Frontal cortex (tissue), 4 donors: Measurements from ENCODE around the gene LSM3. TPM values are rescaled to one million over a fixed set of nuclear protein-coding genes. Genes with fewer than 3 reads are reported as not detected.
"Not testable (repeated sequence)": the region's sequence is repeated elsewhere in the genome, so short reads cannot be mapped to it uniquely, and the experiment has no call there.

Experiments used
- DNase-seq, 2 donors: peaks; one replicate each; pipeline ENCODE4 v3.0.0; 2012; ENCODE audit warnings: low spot score in 2 of 2
- FAIRE-seq: peaks from 2 replicates; lab custom pipeline; 2012; peaks lifted over from hg19 to GRCh38; lab: Jason Lieb, UNC
- total RNA-seq: library from RNA; depleted of rRNA; stranded (reverse); fragments of >200 nt; gene quantifications from one replicate; pipeline ENCODE4 v1.2.3, GENCODE V29; 2014
- donor health status: control.
- donor health status: control.
- donor health status: control.

Gene LSM3
- total RNA-seq, 1 donor from 2014 or later: 13.5 TPM

GRCh38 chr3:14213066-14213774 lies 34.6 kb downstream of the LSM3 start:
- DNase-seq (no peak), FAIRE-seq (no peak)

GRCh38 chr3:14214764-14215163 lies 36.1 kb downstream of the LSM3 start:
- FAIRE-seq: no peak

GRCh38 chr3:14216257-14217048 lies 37.8 kb downstream of the LSM3 start:
- FAIRE-seq: no peak
- peak in 1 of 2 donors; percentile 63 for DNase-seq

More at GRCh38 chr3:14214764-14215163, 36.1 kb downstream of the LSM3 start:
- no peak for DNase-seq

- FAIRE-seq (no peak), DNase-seq (no peak)
These were observed 39.7 kb downstream of the LSM3 start for GRCh38 chr3:14218355-14218754.

GRCh38 chr3:14220933-14221332 lies 42.3 kb downstream of the LSM3 start:
- DNase-seq (no peak), FAIRE-seq (no peak)

DNA sequence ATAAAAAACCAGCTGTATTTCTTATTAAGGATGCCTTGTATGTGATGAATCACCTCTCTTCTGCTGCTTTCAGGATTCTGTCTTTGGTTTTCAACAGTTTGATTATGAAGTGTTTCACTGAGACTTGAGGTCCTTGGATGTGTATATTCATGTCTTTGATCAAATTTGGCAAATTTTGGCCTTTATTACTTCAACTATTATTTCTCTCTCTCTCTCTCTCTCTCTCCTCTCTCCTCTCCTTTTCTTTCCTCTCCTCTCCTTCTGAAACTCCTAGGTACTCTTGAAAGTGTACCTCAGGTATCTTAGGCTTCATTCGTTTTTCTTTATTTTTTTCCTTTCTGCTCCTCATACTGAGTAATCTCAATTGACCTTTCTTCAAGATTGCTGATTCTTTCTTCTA lies 43.3 kb downstream of the LSM3 start:
- no peak for FAIRE-seq
- no peak for DNase-seq

GRCh38 chr3:14222457-14222856 lies 43.8 kb downstream of the LSM3 start:
- FAIRE-seq (no peak), DNase-seq (no peak)

- no peak for FAIRE-seq
- DNase-seq: no peak
These were observed 44.4 kb downstream of the LSM3 start for GRCh38 chr3:14222900-14223594.

- FAIRE-seq (no peak), DNase-seq (no peak)
These were observed 45.0 kb downstream of the LSM3 start for GRCh38 chr3:14223595-14223994.

DNA sequence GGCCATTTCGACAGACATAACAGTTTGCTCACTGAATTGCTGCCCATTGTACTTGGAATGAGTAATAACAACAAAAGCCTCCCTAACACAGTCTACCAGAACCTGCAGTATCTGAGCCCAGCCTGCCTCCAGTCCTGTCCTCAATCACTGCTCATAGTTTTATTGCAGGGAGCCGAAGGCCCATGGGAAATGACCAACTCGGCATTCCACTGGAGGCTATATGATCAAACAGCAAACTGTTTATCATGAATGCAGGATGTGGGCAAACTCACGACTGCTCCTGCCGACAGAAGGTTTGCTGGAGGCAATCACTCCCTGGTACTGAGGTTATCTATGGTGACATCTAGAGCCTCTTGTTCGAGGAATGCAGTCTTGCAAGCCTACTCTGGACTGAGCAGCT lies 46.3 kb downstream of the LSM3 start:
- FAIRE-seq: no peak
- DNase-seq: no peak

DNA sequence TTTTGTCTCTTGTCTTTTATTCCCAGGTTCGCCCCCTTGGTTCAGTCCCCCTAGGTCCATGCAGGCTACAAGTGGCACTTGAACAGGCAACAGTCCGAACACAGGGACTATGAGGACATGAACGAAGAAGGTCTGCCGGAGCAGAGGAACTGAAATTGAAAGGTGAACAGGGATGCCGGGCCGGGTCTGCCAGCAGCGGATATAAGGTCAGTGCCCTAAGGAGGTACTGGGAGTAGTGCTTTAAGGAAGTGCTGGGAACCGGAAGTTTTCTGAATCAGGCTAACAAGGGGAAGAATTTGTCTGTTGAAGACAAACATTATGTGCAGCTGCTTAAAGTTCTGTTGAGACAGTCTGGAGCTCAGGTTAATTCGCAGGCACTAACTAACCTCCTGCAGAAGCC lies 46.8 kb downstream of the LSM3 start:
- no peak for FAIRE-seq

DNA sequence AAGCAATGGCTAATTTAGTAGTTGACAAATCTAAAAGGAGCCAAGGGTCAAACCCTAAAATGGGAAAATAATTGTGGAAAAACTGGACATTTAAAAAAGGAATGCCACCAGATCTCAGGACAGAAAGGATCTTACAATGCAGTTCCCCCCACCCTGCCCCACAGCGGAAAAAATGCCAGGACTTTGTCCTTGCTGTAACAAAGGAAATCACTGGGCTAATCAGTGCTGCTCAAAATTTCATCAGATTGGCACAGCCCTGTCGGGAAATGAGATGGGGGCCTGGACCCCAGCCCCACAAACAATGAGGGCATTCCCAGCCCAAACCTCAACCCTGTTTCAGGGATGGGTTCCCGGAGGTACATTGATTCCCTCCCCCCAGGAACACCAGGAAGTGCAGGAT lies 47.7 kb downstream of the LSM3 start:
- not testable (repeated sequence) for DNase-seq, FAIRE-seq

More for the DNA sequence above, 46.8 kb downstream of the LSM3 start:
- no peak for DNase-seq

DNA sequence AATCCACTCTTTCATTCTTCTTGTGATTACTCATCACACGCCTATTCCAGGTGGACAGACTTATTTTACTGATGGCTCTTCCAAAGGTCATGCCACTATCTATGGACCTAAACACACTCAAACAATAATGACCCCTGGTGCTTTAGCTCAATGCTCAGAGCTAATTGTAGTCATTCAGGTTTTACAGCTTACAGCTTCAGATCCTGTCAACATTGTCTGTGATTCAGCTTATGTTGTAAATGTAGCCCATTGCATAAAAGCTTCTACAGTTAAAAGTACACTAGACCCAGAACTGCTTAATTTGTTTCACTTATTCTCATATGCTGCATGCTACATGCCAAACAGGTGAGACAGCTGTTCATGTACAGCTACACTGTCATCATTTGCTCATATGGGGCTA lies 49.2 kb downstream of the LSM3 start:
- no peak for DNase-seq
- no peak for FAIRE-seq

- no peak for FAIRE-seq
- DNase-seq: no peak
These were observed 50.3 kb downstream of the LSM3 start for GRCh38 chr3:14228681-14229470.

DNA sequence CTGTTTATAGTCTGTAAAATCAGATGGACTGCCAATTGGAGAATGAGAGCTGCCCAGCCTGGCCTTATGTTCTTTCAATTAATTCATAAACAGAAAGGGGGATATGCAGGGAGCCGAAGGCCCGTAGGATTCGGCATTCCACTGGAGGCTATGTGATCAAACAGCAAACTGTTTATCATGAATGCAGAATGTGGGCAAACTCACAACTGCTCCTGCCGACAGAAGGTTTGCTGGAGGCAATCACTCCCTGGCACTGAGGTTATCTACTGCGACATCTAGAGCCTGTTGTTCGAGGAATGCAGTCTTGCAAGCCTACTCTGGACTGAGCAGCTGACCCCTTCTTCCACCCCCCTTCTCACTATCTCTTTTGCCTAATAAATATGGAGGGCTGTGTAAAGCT lies 51.1 kb downstream of the LSM3 start:
- not testable (repeated sequence) for FAIRE-seq

GRCh38 chr3:14230729-14231128 lies 52.1 kb downstream of the LSM3 start:
- FAIRE-seq (no peak), DNase-seq (no peak)

More for the DNA sequence above, 51.1 kb downstream of the LSM3 start:
- not testable (repeated sequence) for DNase-seq

- no peak for FAIRE-seq
- DNase-seq: no peak
These were observed 52.8 kb downstream of the LSM3 start for GRCh38 chr3:14231145-14231990.

- FAIRE-seq: no peak
- no peak for DNase-seq
These were observed 53.4 kb downstream of the LSM3 start for GRCh38 chr3:14231998-14232501.
